ENCODE measurements around the gene CSRNP3. TPM values are rescaled to one million over a fixed set of nuclear protein-coding genes. Genes with fewer than 3 reads are reported as not detected.

The CSRNP3 gene
- polyA plus RNA-seq, 1 donor: 4.4 TPM

- no peak for DNase-seq
- H3K9me3 ChIP-seq (ENCODE audit: control insufficient read depth, low read depth, low read length): no peaks in the 10 kb centered on the region
- no peak overlapping the region for H3K27ac ChIP-seq (ENCODE audit: low read length)
- H3K27me3 ChIP-seq (ENCODE audit: control insufficient read depth, insufficient read depth, low read length): no peaks in the 10 kb centered on the region
- WGBS (ENCODE audit: insufficient coverage, low lambda C conversion rate): 100% methylated on average over 2 of the region's 2 CpGs
- no peak overlapping the region for H3K4me3 ChIP-seq (ENCODE audit: low read length)
- no peaks in the 10 kb centered on the region for H3K4me1 ChIP-seq (ENCODE audit: control insufficient read depth, insufficient read depth, low read length)
- H3K36me3 ChIP-seq (ENCODE audit: control insufficient read depth, insufficient read depth, low read length): no peaks in the 10 kb centered on the region
These were observed 197.1 kb downstream of the CSRNP3 start for GRCh38 chr2:165666605-165667004.

- Histone ChIP-seq H3K9me3 (ENCODE audit: control insufficient read depth, low read depth, low read length) (no peaks in the 10 kb centered on the region), H3K27me3 (ENCODE audit: control insufficient read depth, insufficient read depth, low read length) (no peaks in the 10 kb centered on the region), H3K4me1 (ENCODE audit: control insufficient read depth, insufficient read depth, low read length) (no peaks in the 10 kb centered on the region), H3K4me3 (ENCODE audit: low read length) (no peak overlapping the region), H3K27ac (ENCODE audit: low read length) (no peak overlapping the region), H3K36me3 (ENCODE audit: control insufficient read depth, insufficient read depth, low read length) (no peaks in the 10 kb centered on the region)
- 100% methylated on average over 2 of the region's 2 CpGs for WGBS (ENCODE audit: insufficient coverage, low lambda C conversion rate)
- no peak for DNase-seq
These were observed 197.9 kb downstream of the CSRNP3 start for GRCh38 chr2:165667375-165667774.

- H3K27ac ChIP-seq (ENCODE audit: low read length): no peak overlapping the region
These were observed 205.3 kb downstream of the CSRNP3 start for GRCh38 chr2:165674780-165675179.

GRCh38 chr2:165675551-165675968 lies 206.1 kb downstream of the CSRNP3 start:
- H3K4me1 ChIP-seq (ENCODE audit: control insufficient read depth, insufficient read depth, low read length): no peaks in the 10 kb centered on the region
- peak in 1 of 2 donors; percentile 9 for DNase-seq
- H3K27ac ChIP-seq (ENCODE audit: low read length): no peak overlapping the region
- H3K9me3 ChIP-seq (ENCODE audit: control insufficient read depth, low read depth, low read length): no peaks in the 10 kb centered on the region
- H3K4me3 ChIP-seq (ENCODE audit: low read length): no peak overlapping the region
- no CpG with 5 or more reads among the region's 1 CpG for WGBS (ENCODE audit: insufficient coverage, low lambda C conversion rate)
- peaks cover 26% of the 10 kb centered on the region for H3K36me3 ChIP-seq (ENCODE audit: control insufficient read depth, insufficient read depth, low read length)
- H3K27me3 ChIP-seq (ENCODE audit: control insufficient read depth, insufficient read depth, low read length): no peaks in the 10 kb centered on the region

More at GRCh38 chr2:165674780-165675179, 205.3 kb downstream of the CSRNP3 start:
- no peaks in the 10 kb centered on the region for H3K27me3 ChIP-seq (ENCODE audit: control insufficient read depth, insufficient read depth, low read length)
- no CpG with 5 or more reads among the region's 2 CpGs for WGBS (ENCODE audit: insufficient coverage, low lambda C conversion rate)
- H3K4me3 ChIP-seq (ENCODE audit: low read length): no peak overlapping the region
- H3K4me1 ChIP-seq (ENCODE audit: control insufficient read depth, insufficient read depth, low read length): no peaks in the 10 kb centered on the region
- no peaks in the 10 kb centered on the region for H3K9me3 ChIP-seq (ENCODE audit: control insufficient read depth, low read depth, low read length)
- no peak for DNase-seq
- peaks cover 26% of the 10 kb centered on the region for H3K36me3 ChIP-seq (ENCODE audit: control insufficient read depth, insufficient read depth, low read length)

DNA sequence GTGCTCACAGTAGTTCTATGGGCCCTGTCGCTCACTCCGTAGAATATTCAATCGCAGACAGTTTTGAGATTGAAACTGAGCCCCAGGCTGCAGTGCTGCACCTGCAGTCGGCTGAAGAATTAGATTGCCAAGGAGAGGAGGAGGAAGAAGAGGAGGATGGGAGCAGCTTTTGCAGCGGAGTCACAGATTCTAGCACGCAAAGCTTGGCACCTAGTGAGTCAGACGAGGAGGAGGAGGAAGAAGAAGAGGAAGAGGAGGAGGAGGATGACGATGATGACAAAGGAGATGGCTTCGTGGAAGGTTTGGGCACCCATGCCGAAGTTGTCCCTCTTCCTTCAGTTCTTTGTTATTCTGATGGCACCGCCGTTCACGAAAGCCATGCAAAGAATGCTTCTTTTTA lies 209.4 kb downstream of the CSRNP3 start:
- peaks cover 29% of the 10 kb centered on the region for H3K36me3 ChIP-seq (ENCODE audit: control insufficient read depth, insufficient read depth, low read length)
- no peaks in the 10 kb centered on the region for H3K9me3 ChIP-seq (ENCODE audit: control insufficient read depth, low read depth, low read length)
- H3K4me1 ChIP-seq (ENCODE audit: control insufficient read depth, insufficient read depth, low read length): no peaks in the 10 kb centered on the region
- DNase-seq: no peak
- WGBS (ENCODE audit: insufficient coverage, low lambda C conversion rate): 98% methylated on average over 8 of the region's 13 CpGs
- H3K27ac ChIP-seq (ENCODE audit: low read length): no peak overlapping the region
- no peak overlapping the region for H3K4me3 ChIP-seq (ENCODE audit: low read length)
- no peaks in the 10 kb centered on the region for H3K27me3 ChIP-seq (ENCODE audit: control insufficient read depth, insufficient read depth, low read length)

GRCh38 chr2:165679621-165680020 lies 210.1 kb downstream of the CSRNP3 start:
- Histone ChIP-seq H3K9me3 (ENCODE audit: control insufficient read depth, low read depth, low read length) (no peaks in the 10 kb centered on the region), H3K36me3 (ENCODE audit: control insufficient read depth, insufficient read depth, low read length) (peaks cover 29% of the 10 kb centered on the region), H3K4me1 (ENCODE audit: control insufficient read depth, insufficient read depth, low read length) (no peaks in the 10 kb centered on the region), H3K27ac (ENCODE audit: low read length) (no peak overlapping the region), H3K4me3 (ENCODE audit: low read length) (no peak overlapping the region), H3K27me3 (ENCODE audit: control insufficient read depth, insufficient read depth, low read length) (no peaks in the 10 kb centered on the region)
- no CpG with 5 or more reads among the region's 2 CpGs for WGBS (ENCODE audit: insufficient coverage, low lambda C conversion rate)
- DNase-seq: no peak

GRCh38 chr2:165681841-165682240 lies 212.3 kb downstream of the CSRNP3 start:
- WGBS (ENCODE audit: insufficient coverage, low lambda C conversion rate): 100% methylated on average over 1 of the region's 1 CpG
- H3K4me1 ChIP-seq (ENCODE audit: control insufficient read depth, insufficient read depth, low read length): no peaks in the 10 kb centered on the region
- no peaks in the 10 kb centered on the region for H3K27me3 ChIP-seq (ENCODE audit: control insufficient read depth, insufficient read depth, low read length)
- H3K36me3 ChIP-seq (ENCODE audit: control insufficient read depth, insufficient read depth, low read length): peaks cover 24% of the 10 kb centered on the region
- no peaks in the 10 kb centered on the region for H3K9me3 ChIP-seq (ENCODE audit: control insufficient read depth, low read depth, low read length)
- H3K27ac ChIP-seq (ENCODE audit: low read length): no peak overlapping the region
- DNase-seq: no peak
- no peak overlapping the region for H3K4me3 ChIP-seq (ENCODE audit: low read length)

- Histone ChIP-seq H3K9me3 (ENCODE audit: control insufficient read depth, low read depth, low read length) (no peaks in the 10 kb centered on the region), H3K4me1 (ENCODE audit: control insufficient read depth, insufficient read depth, low read length) (no peaks in the 10 kb centered on the region), H3K4me3 (ENCODE audit: low read length) (no peak overlapping the region), H3K36me3 (ENCODE audit: control insufficient read depth, insufficient read depth, low read length) (peaks cover 23% of the 10 kb centered on the region), H3K27me3 (ENCODE audit: control insufficient read depth, insufficient read depth, low read length) (no peaks in the 10 kb centered on the region), H3K27ac (ENCODE audit: low read length) (no peak overlapping the region)
- DNase-seq: no peak
- WGBS (ENCODE audit: insufficient coverage, low lambda C conversion rate): 83% methylated on average over 1 of the region's 1 CpG
These were observed 213.0 kb downstream of the CSRNP3 start for GRCh38 chr2:165682546-165682945.

GRCh38 chr2:165686800-165687199 lies 217.3 kb downstream of the CSRNP3 start:
- Histone ChIP-seq H3K4me1 (ENCODE audit: control insufficient read depth, insufficient read depth, low read length) (no peaks in the 10 kb centered on the region), H3K36me3 (ENCODE audit: control insufficient read depth, insufficient read depth, low read length) (no peaks in the 10 kb centered on the region), H3K27ac (ENCODE audit: low read length) (no peak overlapping the region), H3K4me3 (ENCODE audit: low read length) (no peak overlapping the region), H3K9me3 (ENCODE audit: control insufficient read depth, low read depth, low read length) (no peaks in the 10 kb centered on the region), H3K27me3 (ENCODE audit: control insufficient read depth, insufficient read depth, low read length) (no peaks in the 10 kb centered on the region)
- DNase-seq: no peak
- WGBS (ENCODE audit: insufficient coverage, low lambda C conversion rate): no CpG with 5 or more reads among the region's 2 CpGs

DNA sequence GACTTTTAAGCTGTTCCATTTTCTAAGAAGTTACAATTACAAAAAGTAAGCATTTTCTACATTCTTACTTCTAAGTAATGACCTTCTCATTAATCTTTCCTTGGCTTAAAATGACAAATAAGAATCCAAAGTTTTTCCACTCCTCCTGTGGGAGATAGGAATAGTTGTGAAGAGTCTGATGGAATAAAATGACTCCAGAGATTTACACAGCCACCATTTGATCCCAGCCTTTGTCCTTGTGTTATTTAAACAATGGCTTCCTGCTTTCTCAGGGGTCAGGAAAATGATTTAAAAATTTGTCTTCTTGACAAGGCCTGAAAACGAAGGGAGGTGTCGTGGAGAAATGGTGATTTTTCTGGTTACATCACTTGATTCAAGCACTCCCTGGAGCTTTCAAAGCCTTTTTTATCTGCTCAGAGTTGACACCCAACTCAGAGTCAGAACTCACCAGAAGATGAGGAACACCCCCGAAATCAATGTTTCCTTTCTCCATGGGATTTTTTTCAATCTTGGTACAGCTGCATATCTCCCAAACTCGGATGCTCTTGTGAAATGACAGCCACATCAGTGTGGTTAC lies 218.0 kb downstream of the CSRNP3 start:
- WGBS (ENCODE audit: insufficient coverage, low lambda C conversion rate): no CpG with 5 or more reads among the region's 4 CpGs
- no peaks in the 10 kb centered on the region for H3K27me3 ChIP-seq (ENCODE audit: control insufficient read depth, insufficient read depth, low read length)
- no peaks in the 10 kb centered on the region for H3K9me3 ChIP-seq (ENCODE audit: control insufficient read depth, low read depth, low read length)
- no peak overlapping the region for H3K27ac ChIP-seq (ENCODE audit: low read length)
- no peaks in the 10 kb centered on the region for H3K36me3 ChIP-seq (ENCODE audit: control insufficient read depth, insufficient read depth, low read length)
- no peak for DNase-seq
- H3K4me1 ChIP-seq (ENCODE audit: control insufficient read depth, insufficient read depth, low read length): no peaks in the 10 kb centered on the region
- no peak overlapping the region for H3K4me3 ChIP-seq (ENCODE audit: low read length)

- Histone ChIP-seq H3K27ac (ENCODE audit: low read length) (no peak overlapping the region), H3K4me3 (ENCODE audit: low read length) (no peak overlapping the region), H3K9me3 (ENCODE audit: control insufficient read depth, low read depth, low read length) (no peaks in the 10 kb centered on the region), H3K36me3 (ENCODE audit: control insufficient read depth, insufficient read depth, low read length) (no peaks in the 10 kb centered on the region), H3K4me1 (ENCODE audit: control insufficient read depth, insufficient read depth, low read length) (no peaks in the 10 kb centered on the region), H3K27me3 (ENCODE audit: control insufficient read depth, insufficient read depth, low read length) (no peaks in the 10 kb centered on the region)
- WGBS (ENCODE audit: insufficient coverage, low lambda C conversion rate): no CpG with 5 or more reads among the region's 7 CpGs
- no peak for DNase-seq
These were observed 222.1 kb downstream of the CSRNP3 start for GRCh38 chr2:165691615-165692014.

All from large intestine (tissue), 3 donors.